Sigmoid colon (tissue), 4 donors: ENCODE measurements around the gene OR8G5.

ENCODE experiments used
- CTCF ChIP-seq, 4 experiments: fragments of 450-650 bp in 3 of 4; fragments of 200-600 bp in 1 of 4; IDR thresholded peaks; one replicate each; pipeline ENCODE4 v1.5.1; 2016 to 2019; ENCODE audit warnings: antibody characterized with exemption in 4 of 4, mild to moderate bottlenecking in 3 of 4, moderate library complexity in 2 of 4
- EP300 ChIP-seq, 4 donors: sonication (generic); formaldehyde crosslinking; IDR thresholded peaks; one replicate each; pipeline ENCODE4 v1.6.1; 2017; ENCODE audit warnings: antibody characterized with exemption in 4 of 4
- POLR2A ChIP-seq, 2 donors: fragments of 450-650 bp; IDR thresholded peaks; one replicate each; pipeline ENCODE4 v1.6.1; 2016; ENCODE audit warnings: antibody characterized with exemption in 2 of 2, mild to moderate bottlenecking in 2 of 2, moderate library complexity in 2 of 2
- POLR2AphosphoS5 ChIP-seq, 4 donors: sonication (generic); formaldehyde crosslinking; IDR thresholded peaks; one replicate each; pipeline ENCODE4 v1.6.1; 2017; ENCODE audit warnings: antibody characterized with exemption in 4 of 4

- TF ChIP-seq CTCF (IDR thresholded peaks at IDR 0.05) (no peak), POLR2AphosphoS5 (IDR thresholded peaks at IDR 0.05) (no peak), POLR2A (IDR thresholded peaks at IDR 0.05) (no peak), EP300 (IDR thresholded peaks at IDR 0.05) (no peak)
Observed at GRCh38 chr11:124238512-124238911, 17.7 kb upstream of the OR8G5 start.
